H1 (cell line): Measurements from ENCODE around the gene CHRNG. TPM values are rescaled to one million over a fixed set of nuclear protein-coding genes. Genes with fewer than 3 reads are reported as not detected.

Source experiments
- EZH2 ChIP-seq: fragments of 200-600 bp; sonication (generic); IDR thresholded peaks from 2 replicates; pipeline ENCODE4 v1.7.1; 2012; ENCODE audit warnings: low read depth, mild to moderate bottlenecking, moderate library complexity, low read length, inconsistent platforms; ENCODE audit not compliant: severe bottlenecking
- GABPA ChIP-seq: IDR thresholded peaks from 2 replicates; pipeline ENCODE4 v1.6.1; 2011; ENCODE audit warnings: mild to moderate bottlenecking, low read length, moderate library complexity, borderline replicate concordance; ENCODE audit not compliant: insufficient read depth
- MAX ChIP-seq: IDR thresholded peaks from 2 replicates; pipeline ENCODE4 v1.6.1; 2012; ENCODE audit warnings: inconsistent platforms
- polyA plus RNA-seq, 7 experiments: library from polyadenylated mRNA; depleted of rRNA in 3 of 7; stranded (reverse) in 5 of 7; unstranded in 2 of 7; fragments of >200 nt in 5 of 7; fragments of 200-250 nt in 2 of 7; gene quantifications; 1 replicate in 5 of 7; 2 replicates in 1 of 7; 4 replicates in 1 of 7; pipeline versions ENCODE4 v1.2.1 to v1.2.3, GENCODE V29; 2011 to 2013; ENCODE audit warnings: missing spikeins in 2 of 7, mixed read lengths in 2 of 7
- total RNA-seq: library from RNA; stranded (reverse); fragmentation: NEBNext Ultra II Directional; extraction: Animal tissue kit (Norgen Biotek cat#: 25700); gene quantifications from 2 replicates; pipeline ENCODE4 v1.2.1, GENCODE V29; 2021

The CHRNG gene
- total and polyA plus RNA-seq, 2 of the 8 experiments (the other 6 are each of a cell fraction or from before 2014, with no cell fraction given): 0.05 TPM; not detected in 1

- TF ChIP-seq MAX (no peak), EZH2 (no peak), GABPA (no peak)
These were observed 19.7 kb upstream of the CHRNG start, which contains the start of gene PRSS56 (continued) for GRCh38 chr2:232519581-232520438.
